DMS 273 (cell line): Measurements from ENCODE around the gene NIPAL3.
"Not testable (repeated sequence)": the region's sequence is repeated elsewhere in the genome, so short reads cannot be mapped to it uniquely, and the experiment has no call there.

Experiments used
- DNase-seq: peaks from one replicate; lab custom pipeline; 2025; ENCODE audit not compliant: unreplicated experiment; lab: John Stamatoyannopoulos, UW

The NIPAL3 gene

DNA sequence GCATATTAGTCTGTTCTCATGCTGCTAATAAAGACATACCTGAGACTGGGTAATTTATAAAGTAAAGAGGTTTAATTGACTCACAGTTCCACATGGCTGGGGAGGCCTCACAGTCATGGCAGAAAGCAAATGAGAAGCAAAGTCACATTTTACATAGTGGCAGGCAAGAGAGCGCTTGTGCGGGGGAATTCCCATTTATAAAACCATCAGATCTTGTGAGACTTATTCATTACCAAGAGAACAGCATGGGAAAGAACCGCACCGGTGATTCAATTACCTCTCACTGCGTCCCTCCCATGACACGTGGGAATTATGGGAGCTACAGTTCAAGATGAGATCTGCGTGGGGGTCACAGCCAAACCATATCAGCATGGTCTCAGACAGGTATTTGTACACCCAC is 72.6 kb downstream of the NIPAL3 start:
- not testable (repeated sequence) for DNase-seq

DNA sequence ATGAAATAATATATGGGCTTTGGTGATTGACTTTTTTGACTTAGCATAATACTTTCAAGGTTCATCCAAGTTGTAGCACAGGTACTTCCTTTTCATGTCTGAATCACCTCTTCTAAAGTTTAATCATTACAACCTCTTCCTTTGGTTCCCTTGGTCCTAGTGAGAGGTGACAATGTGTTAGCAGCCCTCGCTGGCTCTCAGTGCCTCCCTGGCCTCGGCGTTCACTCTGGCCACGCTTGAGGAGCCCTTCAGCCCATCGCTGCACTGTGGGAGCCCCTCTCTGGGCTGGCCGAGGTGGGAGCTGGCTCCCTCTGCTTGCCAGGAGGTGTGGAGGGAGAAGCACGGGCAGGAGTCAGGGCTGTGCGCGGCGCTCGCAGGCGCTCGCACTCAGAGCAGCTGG is 74.1 kb downstream of the NIPAL3 start:
- DNase-seq: no peak

DNA sequence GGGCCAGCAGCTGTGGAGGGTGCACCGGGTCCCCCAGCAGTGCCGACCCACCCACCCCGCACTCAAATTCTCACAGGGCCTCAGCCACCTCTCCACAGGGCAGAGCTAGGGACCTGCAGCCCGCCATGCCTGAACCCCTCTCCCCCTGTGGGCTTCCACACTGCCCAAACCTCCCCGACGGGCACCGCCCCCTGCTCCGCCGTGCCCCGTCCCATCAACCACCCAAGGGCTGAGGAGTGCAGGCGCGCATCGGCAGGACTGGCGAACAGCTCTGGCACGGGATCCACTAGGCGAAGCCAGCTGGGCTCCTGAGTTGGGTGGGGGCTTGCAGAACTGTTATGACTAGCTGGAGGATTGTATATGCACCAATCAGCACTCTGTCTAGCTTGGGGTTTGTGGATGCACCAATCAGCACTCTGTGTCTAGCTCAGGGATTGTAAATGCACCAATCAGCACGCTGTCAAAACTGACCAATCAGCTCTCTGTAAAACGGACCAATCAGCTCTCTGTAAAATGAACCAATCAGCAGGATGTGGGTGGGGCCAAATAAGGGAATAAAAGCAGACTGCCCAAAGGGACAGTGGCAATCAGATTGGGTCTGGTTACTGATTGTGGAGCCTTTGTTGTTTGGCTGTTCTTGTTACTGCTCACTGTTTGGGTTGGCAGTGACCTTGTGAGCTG is 74.6 kb downstream of the NIPAL3 start:
- DNase-seq: no peak

DNA sequence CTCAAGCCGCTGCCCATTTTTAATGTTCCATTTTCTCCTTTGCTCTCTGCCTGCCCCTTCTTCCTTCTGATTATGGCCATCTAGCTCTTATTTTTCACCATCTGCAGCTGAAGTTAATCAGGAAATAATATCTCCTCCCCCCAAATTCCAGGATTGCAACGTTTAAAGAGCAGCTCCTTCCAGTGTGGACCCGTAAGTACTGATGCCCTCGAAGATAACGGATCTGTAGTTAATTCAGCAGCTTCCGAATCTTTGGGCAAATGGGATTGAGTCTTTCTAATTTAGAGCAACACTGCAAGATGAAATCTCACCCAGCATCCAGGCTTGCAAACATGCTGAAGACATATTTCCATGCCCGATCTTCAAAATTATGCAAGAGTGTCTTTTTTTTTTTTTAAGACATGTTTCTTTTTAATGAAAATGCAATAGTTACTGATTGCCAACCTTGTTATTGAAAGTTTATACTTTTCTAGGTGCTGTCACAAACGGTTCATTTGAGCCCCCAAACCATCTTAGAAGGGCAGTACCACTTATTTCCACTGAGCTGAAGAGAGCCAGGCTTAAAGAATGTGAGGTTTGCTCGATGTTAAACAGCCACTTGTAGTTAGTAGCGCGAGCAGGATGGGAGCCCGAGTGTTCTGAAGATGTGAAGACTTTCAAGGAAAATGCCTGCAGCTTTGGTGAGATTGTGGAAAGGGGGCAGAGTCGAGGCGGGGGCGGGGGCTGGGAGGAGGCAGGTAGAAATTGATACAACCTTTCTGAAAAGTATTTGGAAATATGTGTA is 76.2 kb downstream of the NIPAL3 start:
- DNase-seq: peak; percentile 14

DNA sequence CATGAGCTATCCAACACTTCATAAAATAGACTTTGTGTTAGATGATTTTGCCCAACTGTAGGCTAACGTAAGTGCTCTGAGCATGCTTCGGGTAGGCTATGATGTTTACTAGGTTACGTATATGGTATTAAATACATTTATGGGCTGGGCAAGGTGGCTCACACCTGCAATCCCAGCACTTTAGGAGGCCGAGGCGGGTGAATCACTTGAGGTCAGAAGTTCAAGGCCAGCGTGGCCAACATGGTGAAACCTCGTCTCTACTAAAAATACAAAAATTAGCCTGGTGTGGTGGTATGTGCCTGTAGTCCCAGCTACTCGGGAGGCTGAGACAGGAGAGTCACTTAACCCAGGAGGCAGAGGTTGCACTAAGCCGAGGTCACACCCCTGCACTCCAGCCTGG is 77.3 kb downstream of the NIPAL3 start:
- DNase-seq: not testable (repeated sequence)

DNA sequence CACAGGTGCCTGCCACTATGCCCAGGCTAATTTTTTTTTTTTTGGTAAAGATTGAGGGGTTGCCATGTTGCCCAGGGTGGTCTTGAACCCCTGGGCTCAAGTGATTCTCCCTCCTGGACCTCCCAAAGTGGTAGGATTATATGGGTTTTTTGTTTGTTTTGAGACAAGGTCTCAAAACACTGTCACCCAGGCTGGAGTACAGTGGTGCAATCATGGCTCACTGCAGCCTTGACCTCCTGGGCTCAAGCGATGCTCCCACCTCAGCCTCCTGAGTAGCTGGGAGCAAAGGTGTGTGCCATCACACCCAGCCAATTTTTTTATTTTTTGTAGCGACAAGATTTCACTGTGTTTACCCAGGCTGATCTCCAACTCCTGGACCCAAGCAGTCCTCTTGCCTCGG is 78.2 kb downstream of the NIPAL3 start:
- no peak for DNase-seq

DNA sequence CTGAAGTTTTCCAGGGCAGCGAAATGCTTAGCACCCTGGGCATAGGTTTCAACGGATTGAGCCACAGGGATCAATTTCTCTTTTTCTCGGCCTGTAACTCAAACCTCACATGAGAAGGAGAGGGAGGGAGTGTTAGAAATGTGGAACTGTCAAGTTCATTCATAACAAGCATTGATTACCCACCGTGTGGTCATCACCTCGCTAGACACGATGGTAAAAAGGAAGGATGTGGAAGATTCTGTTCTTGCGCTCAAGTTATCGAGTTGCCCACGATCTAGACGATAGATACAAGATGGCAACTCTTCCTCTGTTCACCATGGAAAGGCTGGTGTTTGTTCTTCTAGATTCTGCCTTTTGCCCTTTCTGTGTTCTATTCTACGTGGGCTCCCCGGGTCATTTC is 83.0 kb downstream of the NIPAL3 start:
- no peak for DNase-seq

DNA sequence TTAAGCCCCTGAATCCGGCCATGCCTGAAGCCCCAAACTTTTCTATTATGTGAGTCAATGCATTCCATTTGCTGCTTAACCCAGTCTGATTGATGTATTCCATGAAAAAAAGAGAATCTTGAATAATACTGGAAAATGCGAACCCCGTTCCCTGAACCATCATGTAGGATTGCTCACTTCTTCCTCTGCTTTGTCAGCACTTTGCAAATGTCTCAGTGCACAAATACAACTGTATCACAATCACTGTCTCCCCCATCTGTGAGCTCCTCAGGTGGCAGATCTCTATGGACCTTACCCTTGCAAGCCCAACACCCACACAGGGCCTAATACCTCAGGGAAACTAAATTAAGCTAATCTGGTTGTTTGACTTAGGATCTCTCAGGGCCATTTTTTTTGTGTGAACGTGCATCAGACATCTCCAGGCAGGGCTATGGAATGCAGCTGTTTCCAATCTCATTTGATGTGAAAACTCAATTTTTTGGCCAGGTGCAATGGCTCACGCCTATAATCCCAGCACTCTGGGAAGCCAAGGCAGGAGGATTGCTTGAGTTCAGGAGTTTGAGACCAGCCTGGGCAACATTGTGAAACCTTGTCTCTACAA is 84.9 kb downstream of the NIPAL3 start:
- DNase-seq: no peak

DNA sequence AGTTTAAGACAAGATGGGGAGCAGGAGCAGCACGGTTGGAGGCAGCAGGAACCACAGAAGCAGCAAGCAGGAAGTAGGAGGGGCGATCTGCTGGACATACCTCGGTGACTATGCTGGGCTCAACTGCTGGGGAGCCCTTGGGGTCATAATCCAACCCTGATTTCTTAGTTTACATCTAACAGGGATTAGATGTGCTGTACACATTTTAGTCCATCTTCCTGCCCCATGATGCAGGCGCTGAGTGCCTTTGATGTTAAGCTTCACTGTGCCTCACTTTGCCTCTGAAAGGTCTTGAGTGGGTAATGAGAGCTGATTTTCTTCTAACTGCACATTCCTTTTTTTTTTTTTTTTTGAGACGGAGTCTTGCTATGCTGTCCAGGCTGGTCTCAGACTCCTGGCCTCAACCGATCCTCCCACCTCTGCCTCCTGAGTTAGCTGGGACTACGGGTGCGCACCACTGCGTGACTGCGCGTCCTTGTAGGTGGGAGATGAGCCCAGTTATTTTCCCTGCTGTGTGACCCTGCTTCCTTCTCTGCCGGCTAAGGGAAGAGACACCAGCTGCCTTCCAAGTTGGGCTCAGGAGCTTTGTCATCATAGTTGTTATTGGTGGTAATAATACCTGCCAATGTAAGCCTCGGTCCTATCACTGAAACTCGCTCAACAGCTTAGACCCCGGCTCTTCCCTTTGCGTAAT is 85.9 kb downstream of the NIPAL3 start:
- DNase-seq: no peak

DNA sequence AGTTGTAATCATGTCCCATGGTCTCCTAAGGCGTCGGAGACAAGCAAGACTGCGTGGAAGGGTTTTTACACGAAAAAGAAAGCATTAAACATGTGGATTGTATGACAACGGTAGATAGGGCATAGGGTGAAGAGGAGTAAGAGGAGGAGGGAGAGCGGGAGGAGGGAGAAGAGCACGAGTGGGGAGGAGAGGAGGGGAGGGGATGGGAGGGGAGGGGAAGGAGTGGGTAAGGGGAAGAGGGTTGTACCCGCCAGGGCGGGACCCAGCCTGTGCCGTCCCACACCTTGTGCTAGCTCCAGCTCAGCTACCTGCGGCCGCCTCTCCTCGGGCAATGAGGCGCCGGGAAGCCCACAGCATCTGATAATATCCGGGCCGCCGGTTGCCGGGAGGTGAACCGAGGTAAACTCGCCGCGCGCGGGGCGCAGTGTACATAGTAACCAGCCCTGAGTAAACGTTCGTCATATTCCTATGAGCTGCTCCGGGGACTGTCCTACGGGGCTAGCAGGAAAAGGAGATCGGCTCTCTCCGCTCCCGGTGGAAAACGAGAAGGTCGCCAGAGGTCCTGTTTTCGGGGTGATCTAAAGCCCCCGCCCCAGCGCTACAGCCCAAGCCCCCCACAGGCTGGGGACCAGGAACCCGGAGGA is 86.6 kb downstream of the NIPAL3 start:
- peak; percentile 77 for DNase-seq

DNA sequence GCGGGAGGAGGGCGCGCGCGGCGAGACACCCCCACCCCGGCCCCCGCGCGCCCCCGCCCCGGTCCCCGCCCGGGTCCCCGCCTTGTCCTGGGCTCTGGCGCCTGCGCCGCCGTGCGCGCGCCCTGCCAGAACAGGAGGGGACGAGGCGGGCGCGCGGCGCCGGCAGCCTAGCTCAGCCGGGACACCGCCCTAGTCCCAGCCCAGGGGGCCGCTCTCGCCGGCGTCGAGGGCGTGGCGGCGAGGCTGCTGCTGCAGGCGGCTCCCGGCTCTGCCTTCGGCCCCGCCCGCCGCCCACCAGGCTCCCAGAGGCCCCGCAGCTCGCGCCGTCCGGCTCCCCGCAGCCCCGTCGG is 87.1 kb downstream of the NIPAL3 start, which contains the start of gene RCAN3:
Gene RCAN3, plus strand, starts transcription at position 128 of the 350 bp plus-strand sequence. CDS start 11,537 bp downstream, outside the sequence.
- peak; percentile 96 for DNase-seq

DNA sequence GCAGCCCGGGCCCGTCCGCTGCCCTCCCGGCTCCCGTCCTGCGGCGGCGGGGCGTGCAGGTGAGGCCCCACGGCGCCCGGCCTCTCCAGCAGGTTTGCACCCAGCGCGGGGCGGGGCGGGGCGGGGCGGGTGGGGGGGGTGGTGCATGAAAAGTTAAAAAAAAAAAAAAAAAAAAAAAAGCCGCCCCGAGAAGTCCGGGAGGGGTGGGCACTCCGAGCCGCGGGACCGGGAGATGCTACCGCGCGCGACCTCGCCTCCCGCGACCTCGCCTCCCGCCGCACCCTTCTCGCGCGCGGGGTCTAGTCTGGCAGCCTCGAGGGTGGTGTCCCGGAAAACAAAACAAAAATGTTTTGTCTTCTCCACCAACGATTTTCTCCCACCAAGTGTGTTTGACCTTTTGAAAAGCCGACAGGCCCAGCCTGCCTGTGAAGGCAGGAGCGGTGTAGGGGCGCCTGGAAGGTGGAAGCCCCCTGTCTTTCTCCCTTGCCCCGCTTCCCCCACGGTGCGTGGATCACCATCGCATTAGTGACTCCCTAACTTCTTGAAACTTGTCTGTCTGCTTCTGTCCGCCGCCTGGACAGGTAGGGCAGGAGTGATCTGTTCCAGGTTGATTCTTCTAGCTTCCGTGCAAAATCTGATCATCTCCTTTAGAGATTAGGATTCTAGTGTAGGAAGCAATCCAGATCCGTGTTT is 87.6 kb downstream of the NIPAL3 start:
- DNase-seq: peak; percentile 47

DNA sequence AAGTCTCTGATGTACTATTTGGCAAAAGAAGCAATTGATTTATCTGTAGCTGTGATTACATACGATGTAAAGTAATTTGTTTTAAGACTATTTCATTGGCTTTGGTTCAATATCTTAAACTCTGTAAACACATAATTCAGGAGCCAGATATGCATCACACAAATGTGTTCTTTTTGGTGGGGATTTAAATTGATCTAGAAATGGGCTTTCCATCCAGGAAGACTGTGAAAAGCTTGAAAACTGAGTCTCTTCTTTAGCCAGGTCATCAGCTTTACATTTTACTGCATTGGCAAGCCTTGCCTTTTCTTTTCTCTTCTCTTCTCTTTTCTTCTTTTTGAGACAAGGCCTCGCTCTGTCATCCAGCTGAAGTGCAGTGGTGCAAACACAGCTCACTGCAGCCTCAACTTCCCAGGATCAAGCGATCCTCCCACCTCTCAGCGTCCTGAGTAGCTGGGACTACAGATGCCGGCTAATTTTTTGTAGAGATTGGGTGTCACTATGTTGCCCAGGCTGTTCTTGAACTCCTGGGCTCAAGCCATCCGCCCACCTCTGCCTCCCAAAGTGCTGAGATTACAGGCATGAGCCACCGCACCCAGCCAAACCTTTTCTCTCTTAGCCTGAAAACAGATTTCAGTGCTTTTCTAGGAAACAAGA is 88.4 kb downstream of the NIPAL3 start:
- DNase-seq: peak; percentile 38

DNA sequence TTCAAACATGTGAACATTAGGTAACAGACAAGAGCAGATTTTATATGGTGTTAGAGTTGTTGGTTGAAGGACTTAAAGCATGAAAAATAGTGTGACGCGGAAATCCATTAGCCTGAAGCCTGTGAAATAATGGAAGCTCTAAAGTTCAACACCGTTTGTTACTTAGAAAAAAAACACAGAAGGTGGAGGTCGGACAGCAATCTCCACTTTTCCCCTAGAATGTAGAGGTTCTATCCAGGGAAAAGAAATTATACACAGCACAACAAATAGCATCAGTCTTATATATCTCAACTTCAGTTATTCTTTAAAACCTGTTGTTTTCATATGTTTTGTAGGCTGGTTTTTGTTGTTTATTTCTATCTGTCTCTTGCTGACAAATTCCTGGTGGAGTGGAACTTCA is 89.0 kb downstream of the NIPAL3 start:
- DNase-seq: no peak

DNA sequence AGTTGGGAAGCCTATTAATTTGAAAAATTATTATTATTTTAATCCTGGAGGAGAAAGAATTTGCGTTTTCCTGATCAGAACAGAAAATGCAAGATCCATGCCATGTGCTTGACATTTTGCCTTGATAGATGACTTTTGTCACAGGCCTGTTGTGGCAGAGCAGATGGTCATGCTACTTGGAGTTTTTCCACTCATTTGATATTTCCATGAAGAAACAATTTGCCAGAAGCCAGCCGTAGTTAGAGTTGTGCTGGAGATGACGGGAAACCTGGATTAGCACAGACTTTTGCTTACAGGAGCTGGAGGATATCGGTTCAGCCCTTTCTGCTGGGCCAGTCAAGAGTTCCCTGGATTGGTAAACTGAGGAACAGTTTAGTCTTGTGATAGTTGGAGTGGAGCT is 90.2 kb downstream of the NIPAL3 start:
- DNase-seq: peak; percentile 52

DNA sequence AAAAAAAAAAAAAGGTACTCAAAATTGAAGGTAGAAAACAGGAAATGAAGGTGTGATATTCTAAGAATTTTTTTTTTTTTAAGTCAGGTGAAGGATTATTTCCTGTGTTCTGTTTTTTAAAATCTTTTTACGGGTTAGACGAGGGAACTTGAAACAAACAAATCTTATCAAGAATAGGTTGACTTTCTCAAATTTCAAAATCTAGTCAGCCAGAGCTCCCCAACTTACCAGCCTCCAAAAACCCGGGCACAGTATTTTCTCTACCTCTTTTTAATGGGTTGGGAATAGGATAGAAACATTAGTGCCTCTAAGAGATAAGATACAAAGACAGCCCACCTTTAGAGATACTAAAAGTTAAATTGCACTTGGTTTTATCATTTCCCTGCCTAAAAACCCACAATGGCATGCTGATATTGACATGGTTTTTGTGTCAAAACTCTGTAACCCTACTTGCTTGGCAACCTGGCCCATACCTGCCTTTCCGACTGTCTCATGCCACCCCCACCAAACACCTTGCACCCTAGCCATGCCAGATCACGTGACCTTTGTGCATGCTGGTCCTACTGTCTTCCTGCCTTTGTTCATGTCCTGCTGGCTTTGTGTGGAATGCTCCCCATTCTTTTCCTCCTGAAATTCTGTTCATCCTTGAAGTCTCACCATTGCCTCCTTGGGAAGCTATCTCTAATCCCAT is 91.2 kb downstream of the NIPAL3 start:
- DNase-seq: no peak

DNA sequence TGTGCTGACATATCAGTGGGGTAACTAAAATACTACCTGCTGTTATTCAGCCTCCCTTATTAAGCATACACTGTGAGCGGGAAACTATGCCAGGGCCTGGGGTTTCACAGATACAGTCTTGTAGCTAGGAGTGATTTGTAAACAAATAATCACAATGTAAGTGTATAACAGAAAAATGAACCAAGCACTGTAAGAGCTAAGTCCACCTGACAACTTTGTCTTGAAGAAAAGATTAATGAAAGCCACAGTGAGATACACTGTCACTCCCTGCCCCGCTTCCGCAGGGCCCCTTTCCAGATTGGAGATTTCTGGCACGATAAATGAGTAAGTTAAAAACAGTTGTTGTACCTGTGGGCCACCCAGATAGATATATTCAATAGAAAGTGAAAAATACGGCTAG is 91.8 kb downstream of the NIPAL3 start:
- DNase-seq: no peak

DNA sequence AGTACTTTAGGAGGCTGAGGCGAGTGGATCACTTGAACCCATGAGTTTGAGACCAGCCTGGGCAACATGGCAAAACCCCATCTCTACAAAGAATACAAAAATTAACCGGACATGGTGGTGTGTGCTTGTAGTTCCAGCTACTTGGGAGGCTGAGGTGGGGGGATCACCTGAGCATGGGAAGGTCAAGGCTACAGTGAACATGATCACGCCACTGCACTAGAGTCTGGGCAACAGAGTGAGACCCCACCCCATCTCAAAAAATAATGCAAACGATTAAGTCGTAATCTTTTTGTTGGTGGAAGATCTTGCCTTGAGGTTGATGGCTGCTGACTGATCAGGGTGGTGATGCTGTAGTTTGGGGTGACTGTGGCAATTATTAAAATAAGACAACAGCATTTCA is 93.3 kb downstream of the NIPAL3 start:
- no peak for DNase-seq

DNA sequence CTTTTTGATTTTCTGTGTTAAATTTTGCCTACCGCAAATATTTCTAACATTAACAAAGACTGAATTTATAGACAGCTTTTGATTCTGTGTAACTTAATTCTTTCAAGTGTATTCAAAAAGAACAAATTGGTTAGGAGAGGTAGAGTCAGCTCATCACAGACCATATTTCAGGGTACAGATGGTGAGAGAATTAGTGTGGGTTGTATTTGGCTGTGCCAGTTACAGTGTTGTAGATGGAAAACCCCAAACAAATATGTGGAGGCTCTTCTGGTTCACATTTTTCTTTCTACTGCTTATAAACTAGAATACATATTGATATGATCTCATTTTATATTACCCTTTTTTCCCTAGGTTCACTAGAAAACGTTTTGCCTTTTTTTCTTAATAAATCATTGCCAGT is 98.1 kb downstream of the NIPAL3 start:
- no peak for DNase-seq
